Prostate gland (tissue), 2 donors: Measurements from ENCODE around the gene USP21.

Experiments used
- CTCF ChIP-seq, 4 experiments: fragments of 200-600 bp in 2 of 4; fragments of 450-650 bp in 2 of 4; sonication (generic) in 2 of 4; IDR thresholded peaks; 1 replicate in 3 of 4; 2 replicates in 1 of 4; pipeline ENCODE4 v1.5.1; 2016 to 2019; ENCODE audit warnings: antibody characterized with exemption in 4 of 4, mild to moderate bottlenecking in 2 of 4, moderate library complexity in 2 of 4
- POLR2AphosphoS5 ChIP-seq: sonication (generic); formaldehyde crosslinking; IDR thresholded peaks from one replicate; pipeline ENCODE4 v1.6.1; 2017; ENCODE audit warnings: antibody characterized with exemption

- no peak for TF ChIP-seq CTCF (IDR thresholded peaks at IDR 0.05)
- TF ChIP-seq POLR2AphosphoS5, result no peak
These were observed 12.4 kb downstream of the USP21 start for GRCh38 chr1:161171696-161172095.
